ENCODE data around the gene HIVEP1.

The HIVEP1 gene

DNA sequence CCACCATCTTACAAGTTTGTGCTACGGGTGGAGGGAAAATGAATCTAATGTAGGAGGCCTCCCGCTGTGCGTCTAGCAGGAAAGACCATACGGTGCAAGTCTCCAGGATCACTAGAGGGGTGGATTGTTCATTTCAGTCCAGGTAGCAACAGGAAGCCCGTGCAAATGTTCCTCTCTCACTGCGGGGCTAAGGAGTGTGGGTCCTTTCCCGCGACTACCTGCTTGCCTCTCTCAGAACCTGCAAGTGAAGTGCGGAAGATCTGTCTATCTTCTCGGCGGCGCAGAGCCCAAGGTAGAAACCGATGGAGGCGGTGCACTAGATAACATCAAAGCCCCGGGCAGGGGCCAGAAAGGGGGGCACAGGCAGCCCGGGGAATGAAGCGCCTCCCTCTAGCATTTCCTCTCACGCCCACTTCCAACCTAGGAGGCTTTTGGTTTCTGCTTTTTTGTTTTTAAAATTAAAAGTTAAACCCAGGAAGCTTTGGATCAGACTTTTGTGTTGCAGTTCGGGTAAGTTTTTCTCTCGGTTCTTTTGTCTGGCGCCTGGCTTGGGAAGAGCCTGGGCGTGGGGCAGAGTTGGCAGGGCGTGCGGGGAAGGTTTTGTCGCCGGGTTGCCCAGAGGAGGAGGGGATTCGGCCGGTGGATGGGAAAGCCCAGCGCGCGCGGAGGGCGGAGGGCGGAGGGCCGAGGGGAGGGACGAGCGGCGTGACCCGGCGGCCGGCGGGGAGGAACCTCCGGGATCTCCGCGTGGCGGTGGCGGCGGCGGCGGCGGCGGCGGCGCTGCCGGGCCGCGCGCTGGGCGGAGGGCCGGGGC, 3.5 kb upstream of the HIVEP1 start:
- TF ChIP-seq, protein P1, sequence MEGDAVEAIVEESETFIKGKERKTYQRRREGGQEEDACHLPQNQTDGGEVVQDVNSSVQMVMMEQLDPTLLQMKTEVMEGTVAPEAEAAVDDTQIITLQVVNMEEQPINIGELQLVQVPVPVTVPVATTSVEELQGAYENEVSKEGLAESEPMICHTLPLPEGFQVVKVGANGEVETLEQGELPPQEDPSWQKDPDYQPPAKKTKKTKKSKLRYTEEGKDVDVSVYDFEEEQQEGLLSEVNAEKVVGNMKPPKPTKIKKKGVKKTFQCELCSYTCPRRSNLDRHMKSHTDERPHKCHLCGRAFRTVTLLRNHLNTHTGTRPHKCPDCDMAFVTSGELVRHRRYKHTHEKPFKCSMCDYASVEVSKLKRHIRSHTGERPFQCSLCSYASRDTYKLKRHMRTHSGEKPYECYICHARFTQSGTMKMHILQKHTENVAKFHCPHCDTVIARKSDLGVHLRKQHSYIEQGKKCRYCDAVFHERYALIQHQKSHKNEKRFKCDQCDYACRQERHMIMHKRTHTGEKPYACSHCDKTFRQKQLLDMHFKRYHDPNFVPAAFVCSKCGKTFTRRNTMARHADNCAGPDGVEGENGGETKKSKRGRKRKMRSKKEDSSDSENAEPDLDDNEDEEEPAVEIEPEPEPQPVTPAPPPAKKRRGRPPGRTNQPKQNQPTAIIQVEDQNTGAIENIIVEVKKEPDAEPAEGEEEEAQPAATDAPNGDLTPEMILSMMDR (IDR thresholded peaks at IDR 0.05; ENCODE audit: borderline replicate concordance, control extremely low read depth, extremely low read depth, insufficient read depth, missing control alignments): no peak
- in situ Hi-C loops (cut with MboI; ENCODE audit: low sequenced_read_pairs, unreplicated experiment): loop anchor here (25.0 kb wide), 1 partner anchor 296 kb away; no protein-coding TSS in a partner anchor
- peak; percentile 84 for DNase-seq (ENCODE audit: low spot score)

DNA sequence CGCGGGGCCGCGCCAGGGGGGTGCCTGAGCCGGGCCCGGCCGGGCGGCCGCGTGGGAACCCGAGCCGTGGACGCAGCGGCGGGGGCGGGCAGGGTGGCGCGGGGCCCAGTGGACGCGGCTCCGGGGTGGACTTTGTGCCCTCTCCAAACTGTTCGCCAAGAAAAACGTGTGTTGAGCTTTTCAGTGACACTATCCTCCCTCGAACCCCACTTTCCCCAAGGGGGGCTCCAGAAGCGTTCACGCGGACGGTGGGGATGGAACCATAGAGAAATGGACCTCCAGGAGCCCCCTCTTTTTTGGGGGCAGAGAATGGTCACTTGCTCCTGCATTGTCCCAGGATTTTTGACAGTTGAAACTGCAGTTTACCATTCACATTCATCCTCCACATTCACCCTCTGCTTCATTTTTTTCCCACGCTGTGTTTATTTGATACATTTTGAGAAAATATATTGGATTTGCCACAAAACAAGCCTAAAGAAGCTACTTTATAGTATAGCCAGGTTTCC, 2.9 kb upstream of the HIVEP1 start:
- TF ChIP-seq, protein P1 (IDR thresholded peaks at IDR 0.05; ENCODE audit: borderline replicate concordance, control extremely low read depth, extremely low read depth, insufficient read depth, missing control alignments): no peak
- DNase-seq (ENCODE audit: low spot score): peak; percentile 14
- in situ Hi-C loops (cut with MboI; ENCODE audit: low sequenced_read_pairs, unreplicated experiment): loop anchor here (25.0 kb wide), 1 partner anchor 297 kb away; no protein-coding TSS in a partner anchor

DNA sequence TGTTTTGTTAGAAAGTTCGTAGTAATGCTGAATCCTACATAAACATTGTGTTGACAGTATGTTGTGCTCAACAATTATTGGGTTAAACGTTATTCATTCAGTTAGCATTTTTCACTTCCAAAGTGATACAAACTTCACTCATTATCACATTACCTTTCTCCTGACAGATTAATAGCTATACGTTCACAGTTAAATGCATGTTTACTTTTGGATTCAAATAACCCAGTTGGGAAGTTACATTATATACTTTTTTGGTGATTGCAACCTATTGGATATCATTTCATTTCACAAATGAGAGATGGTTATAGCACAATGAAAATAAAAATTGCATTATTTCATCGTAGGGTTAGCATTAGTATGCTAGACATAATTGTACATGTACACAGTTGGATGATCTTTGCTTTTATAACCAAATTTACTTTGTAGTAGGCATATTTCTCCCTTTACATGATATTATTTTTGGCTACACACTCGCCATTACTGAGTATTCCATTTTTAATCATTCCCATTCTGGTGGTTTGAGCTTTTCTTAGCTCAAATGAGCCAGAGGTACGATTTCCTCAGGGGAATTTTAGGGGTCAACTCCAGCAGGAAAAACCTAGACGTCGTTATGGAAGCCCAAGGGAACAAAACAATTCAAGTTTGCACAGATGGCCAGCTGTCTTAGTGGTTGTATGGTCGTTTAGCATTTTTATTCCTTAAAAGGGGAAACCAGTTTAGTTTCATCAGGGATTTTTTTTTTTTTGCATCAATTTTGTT, 2.1 kb upstream of the HIVEP1 start:
- DNase-seq (ENCODE audit: low spot score): no peak
- TF ChIP-seq, protein P1 (IDR thresholded peaks at IDR 0.05; ENCODE audit: borderline replicate concordance, control extremely low read depth, extremely low read depth, insufficient read depth, missing control alignments): no peak
- in situ Hi-C loops (cut with MboI; ENCODE audit: low sequenced_read_pairs, unreplicated experiment): loop anchor here (10.0 to 25.0 kb wide), 2 partner anchors 55 to 298 kb away; no protein-coding TSS in a partner anchor

DNA sequence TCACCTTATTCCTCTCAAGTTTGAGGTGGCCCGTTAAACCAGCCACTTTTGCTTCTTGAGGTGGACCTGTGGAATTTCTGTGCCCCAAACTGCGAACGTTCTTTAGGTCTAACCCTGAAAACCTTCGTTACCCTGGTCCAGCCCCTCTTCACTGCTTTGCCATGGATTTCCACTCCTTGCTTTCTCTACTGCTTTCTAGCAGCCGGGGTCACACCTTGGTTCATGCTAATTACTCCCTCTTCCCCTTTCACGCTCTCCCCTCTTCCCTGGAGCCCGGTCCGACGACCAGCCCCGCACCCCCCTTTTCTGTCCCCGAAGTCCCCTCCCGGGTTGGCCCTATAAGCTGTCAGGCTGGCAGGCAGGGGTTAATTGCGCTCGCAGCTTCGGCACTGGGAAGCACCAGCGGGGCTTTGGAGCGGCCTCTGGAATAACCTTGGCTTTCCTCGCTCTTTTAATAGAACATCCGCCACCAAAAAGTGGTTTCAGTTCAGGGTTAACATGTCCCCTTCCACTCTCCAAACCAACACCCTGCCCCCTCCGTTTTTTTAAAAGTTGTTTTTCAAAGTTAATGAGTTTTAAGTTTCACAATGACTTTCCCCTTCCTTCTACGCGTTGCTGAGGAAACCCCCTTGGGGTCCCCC, 1.4 kb upstream of the HIVEP1 start:
- TF ChIP-seq, protein P1 (IDR thresholded peaks at IDR 0.05; ENCODE audit: borderline replicate concordance, control extremely low read depth, extremely low read depth, insufficient read depth, missing control alignments): no peak
- in situ Hi-C loops (cut with MboI; ENCODE audit: low sequenced_read_pairs, unreplicated experiment): loop anchor here (10.0 to 25.0 kb wide), 2 partner anchors 54 to 298 kb away; no protein-coding TSS in a partner anchor
- DNase-seq (ENCODE audit: low spot score): peak; percentile 37

DNA sequence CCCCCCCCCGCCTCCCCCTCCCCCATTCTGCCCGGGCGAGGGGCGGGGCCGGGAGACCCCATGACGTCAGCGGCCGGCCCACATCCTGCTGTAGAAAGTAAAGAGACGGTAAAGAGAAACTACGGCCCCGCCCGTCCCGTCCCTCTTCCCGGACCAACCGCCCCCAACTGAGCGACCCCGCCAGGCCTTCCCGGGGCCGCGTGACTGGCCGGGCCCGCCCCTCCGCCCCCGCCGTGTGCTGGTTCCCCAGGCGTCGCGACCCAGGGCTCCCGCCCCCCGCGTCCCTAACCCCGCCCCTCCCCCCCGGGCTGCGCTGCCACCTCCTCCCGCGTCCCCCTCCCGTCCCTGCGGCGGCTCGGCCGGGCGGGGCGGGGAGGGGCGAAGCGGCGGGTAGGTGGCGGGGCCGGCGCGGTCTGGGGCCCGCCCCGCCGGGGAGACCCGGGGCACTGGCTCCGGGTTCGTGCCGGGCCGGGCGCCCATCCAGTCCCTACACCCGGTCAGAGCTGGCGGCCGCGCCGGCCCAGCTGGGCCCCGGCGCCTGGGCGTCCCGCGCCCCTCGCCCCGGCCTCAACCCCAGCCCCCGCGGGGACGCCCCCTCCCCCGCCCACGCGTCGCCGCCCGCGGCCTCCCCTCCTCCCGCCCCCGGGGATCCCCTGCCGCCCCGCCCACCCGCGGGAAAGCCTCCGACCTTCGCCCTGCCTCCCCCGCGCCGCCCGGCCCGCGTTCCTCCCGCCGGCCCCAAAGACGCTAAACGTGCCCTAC, 655 bp upstream of the HIVEP1 start:
- DNase-seq (ENCODE audit: low spot score): peak; percentile 96
- in situ Hi-C loops (cut with MboI; ENCODE audit: low sequenced_read_pairs, unreplicated experiment): loop anchor here (10.0 to 25.0 kb wide), 2 partner anchors 53 to 299 kb away; no protein-coding TSS in a partner anchor
- TF ChIP-seq, protein P1 (IDR thresholded peaks at IDR 0.05; ENCODE audit: borderline replicate concordance, control extremely low read depth, extremely low read depth, insufficient read depth, missing control alignments): no peak
